ENCODE results near the gene MYO5C.

- TF ChIP-seq CTCF (IDR thresholded peaks at IDR 0.05; ENCODE audit: insufficient read depth, low read depth, low read length) (peak; percentile 43), EZH2 (IDR thresholded peaks at IDR 0.05; ENCODE audit: insufficient read depth, low read length) (no peak)
Measured at GRCh38 chr15:52331490-52332240, 36.1 kb upstream of the MYO5C start.

Measured in astrocyte (in vitro differentiated cells and primary cell).